ENCODE data around the gene DNAJC7. TPM values are rescaled to one million over a fixed set of nuclear protein-coding genes. Genes with fewer than 3 reads are reported as not detected.

Gene DNAJC7
- total and polyA plus RNA-seq, 9 of the 15 experiments (the other 6 are each of a cell fraction or from before 2014, with no cell fraction given), result 85.8 to 262 (median 157) TPM

- TF ChIP-seq ZNF407 (IDR thresholded peaks at IDR 0.05; ENCODE audit: low read depth) (no peak), ZBTB17 (CRISPR knock-in tag; IDR thresholded peaks at IDR 0.05) (no peak), ZNF134 (CRISPR knock-in tag; conservative IDR thresholded peaks at IDR 0.05) (no peak), PCBP1 (IDR thresholded peaks at IDR 0.05; ENCODE audit: low read depth, low read length, poor library complexity, severe bottlenecking) (no peak), ESRRB (CRISPR knock-in tag; IDR thresholded peaks at IDR 0.05; ENCODE audit: borderline replicate concordance) (no peak), MAZ (CRISPR knock-in tag; conservative IDR thresholded peaks at IDR 0.05 in 1 of 2, IDR thresholded peaks at IDR 0.05 in 1 of 2) (peak; percentile 27 to 31; a peak in 1 of 4 replicates), ZNF695 (CRISPR knock-in tag; IDR thresholded peaks at IDR 0.05) (no peak), GMEB1 (CRISPR knock-in tag; IDR thresholded peaks at IDR 0.05) (no peak), ARID1B (IDR thresholded peaks at IDR 0.05) (no peak), FOXO4 (CRISPR knock-in tag; IDR thresholded peaks at IDR 0.05) (no peak), CEBPB (tag; IDR thresholded peaks at IDR 0.05) (no peak), ZFP91 (CRISPR knock-in tag; IDR thresholded peaks at IDR 0.05) (no peak), FUS (optimal IDR thresholded peaks at IDR 0.05; ENCODE audit: low read depth, low read length) (no peak), KDM5B (IDR thresholded peaks at IDR 0.05; ENCODE audit: insufficient replicate concordance, low read depth, low read length) (no peak)
These were observed 54.3 kb downstream of the DNAJC7 start (continued) for GRCh38 chr17:41962768-41963434.
